Duodenal mucosa (tissue), 2 donors: Measurements from ENCODE around the gene PSMA2.

Experiments
- H3K27ac ChIP-seq: one replicate; pipeline ENCODE4 v1.7.0; 2013; ENCODE audit warnings: low read depth, low read length
- H3K27me3 ChIP-seq, 2 donors: one replicate each; pipeline ENCODE4 v1.7.0; 2013; ENCODE audit warnings: low read length in 2 of 2, control low read depth in 1 of 2; ENCODE audit not compliant: insufficient read depth in 2 of 2, control insufficient read depth in 1 of 2
- H3K36me3 ChIP-seq, 2 donors: one replicate each; pipeline ENCODE4 v1.7.0; 2013; ENCODE audit warnings: low read length in 2 of 2, control low read depth in 1 of 2; ENCODE audit not compliant: insufficient read depth in 2 of 2, control insufficient read depth in 1 of 2
- H3K4me1 ChIP-seq, 2 donors: one replicate each; pipeline ENCODE4 v1.7.0; 2013; ENCODE audit warnings: low read length in 2 of 2, control low read depth in 1 of 2; ENCODE audit not compliant: insufficient read depth in 2 of 2, control insufficient read depth in 1 of 2
- H3K4me3 ChIP-seq, 2 donors: one replicate each; pipeline ENCODE4 v1.7.0; 2013; ENCODE audit warnings: low read length in 2 of 2, low read depth in 1 of 2
- H3K9ac ChIP-seq, 2 donors: one replicate each; pipeline ENCODE4 v1.7.0; 2013; ENCODE audit warnings: low read length in 2 of 2, low read depth in 1 of 2
- H3K9me3 ChIP-seq, 2 donors: one replicate each; pipeline ENCODE4 v1.7.0; 2013; ENCODE audit warnings: low read length in 2 of 2, control low read depth in 1 of 2; ENCODE audit not compliant: control insufficient read depth in 1 of 2

PSMA2 gene

DNA sequence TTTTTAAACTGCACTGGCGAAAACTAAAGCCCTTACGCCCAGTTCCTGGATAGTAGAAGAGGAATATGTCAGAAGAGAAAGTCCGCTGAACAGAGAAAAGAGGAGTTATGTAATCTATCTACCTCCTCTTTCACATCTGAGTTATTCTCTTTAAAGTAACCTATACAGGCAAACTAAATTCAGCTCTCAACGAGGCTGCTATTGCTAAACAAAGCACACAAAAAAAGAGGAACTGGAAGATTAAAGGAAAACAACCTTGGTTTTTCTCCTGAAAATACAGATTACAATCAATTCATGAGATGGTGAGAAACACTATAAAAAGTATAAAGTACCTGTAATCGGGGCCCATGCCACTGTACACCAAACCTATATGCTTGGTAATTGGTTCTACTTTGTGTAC is 5.8 kb downstream of the PSMA2 start:
- no peaks in the 10 kb centered on the region for H3K9me3 ChIP-seq
- no peak overlapping the region for H3K9ac ChIP-seq
- no peak overlapping the region for H3K4me3 ChIP-seq
- no peak overlapping the region for H3K27ac ChIP-seq
- peaks cover 24 to 45% of the 10 kb centered on the region in 2 donors for H3K36me3 ChIP-seq
- peaks cover 23 to 31% of the 10 kb centered on the region in 2 donors for H3K4me1 ChIP-seq
- H3K27me3 ChIP-seq: no peaks in the 10 kb centered on the region

GRCh38 chr7:42925630-42926029 is 6.3 kb downstream of the PSMA2 start:
- H3K36me3 ChIP-seq: peaks cover 30 to 51% of the 10 kb centered on the region in 2 donors

GRCh38 chr7:42924223-42924838 is 7.6 kb downstream of the PSMA2 start:
- H3K36me3 ChIP-seq: peaks cover 38 to 64% of the 10 kb centered on the region in 2 donors

More at GRCh38 chr7:42925630-42926029, 6.3 kb downstream of the PSMA2 start:
- Histone ChIP-seq H3K4me1 (peaks cover 23 to 26% of the 10 kb centered on the region in 2 donors), H3K9ac (no peak overlapping the region), H3K9me3 (no peaks in the 10 kb centered on the region), H3K4me3 (no peak overlapping the region), H3K27me3 (no peaks in the 10 kb centered on the region), H3K27ac (no peak overlapping the region)

GRCh38 chr7:42922017-42922753 is 9.8 kb downstream of the PSMA2 start:
- Histone ChIP-seq H3K27ac (no peak overlapping the region), H3K27me3 (no peaks in the 10 kb centered on the region), H3K4me3 (no peak overlapping the region), H3K9ac (no peak overlapping the region), H3K4me1 (no peaks in the 10 kb centered on the region), H3K9me3 (no peaks in the 10 kb centered on the region), H3K36me3 (peaks cover 44 to 82% of the 10 kb centered on the region in 2 donors)

More at GRCh38 chr7:42924223-42924838, 7.6 kb downstream of the PSMA2 start:
- Histone ChIP-seq H3K9ac (no peak overlapping the region), H3K27me3 (no peaks in the 10 kb centered on the region), H3K4me1 (peaks cover 13% of the 10 kb centered on the region in 2 donors), H3K9me3 (no peaks in the 10 kb centered on the region), H3K4me3 (no peak overlapping the region), H3K27ac (no peak overlapping the region)

- Histone ChIP-seq H3K36me3 (peaks cover 20 to 41% of the 10 kb centered on the region in 2 donors), H3K27ac (no peak overlapping the region), H3K27me3 (no peaks in the 10 kb centered on the region), H3K4me3 (no peak overlapping the region), H3K9ac (no peak overlapping the region), H3K4me1 (peaks cover 11 to 13% of the 10 kb centered on the region in 2 donors), H3K9me3 (no peaks in the 10 kb centered on the region)
These were observed 16.6 kb downstream of the PSMA2 start for GRCh38 chr7:42915356-42915755.

- Histone ChIP-seq H3K36me3 (peaks cover 13 to 33% of the 10 kb centered on the region in 2 donors), H3K27me3 (no peaks in the 10 kb centered on the region), H3K4me3 (no peak overlapping the region), H3K9ac (no peak overlapping the region), H3K27ac (no peak overlapping the region), H3K9me3 (no peaks in the 10 kb centered on the region), H3K4me1 (peaks cover 11 to 15% of the 10 kb centered on the region in 2 donors)
These were observed 17.4 kb downstream of the PSMA2 start for GRCh38 chr7:42914421-42915045.

- no peak overlapping the region for H3K9ac ChIP-seq
- no peaks in the 10 kb centered on the region for H3K27me3 ChIP-seq
- no peak overlapping the region for H3K4me3 ChIP-seq
- H3K9me3 ChIP-seq: no peaks in the 10 kb centered on the region
- H3K27ac ChIP-seq: no peak overlapping the region
- H3K4me1 ChIP-seq: peaks cover 17 to 21% of the 10 kb centered on the region in 2 donors
- H3K36me3 ChIP-seq: peaks cover 13 to 28% of the 10 kb centered on the region in 2 donors
These were observed 18.0 kb downstream of the PSMA2 start for GRCh38 chr7:42914009-42914408.

DNA sequence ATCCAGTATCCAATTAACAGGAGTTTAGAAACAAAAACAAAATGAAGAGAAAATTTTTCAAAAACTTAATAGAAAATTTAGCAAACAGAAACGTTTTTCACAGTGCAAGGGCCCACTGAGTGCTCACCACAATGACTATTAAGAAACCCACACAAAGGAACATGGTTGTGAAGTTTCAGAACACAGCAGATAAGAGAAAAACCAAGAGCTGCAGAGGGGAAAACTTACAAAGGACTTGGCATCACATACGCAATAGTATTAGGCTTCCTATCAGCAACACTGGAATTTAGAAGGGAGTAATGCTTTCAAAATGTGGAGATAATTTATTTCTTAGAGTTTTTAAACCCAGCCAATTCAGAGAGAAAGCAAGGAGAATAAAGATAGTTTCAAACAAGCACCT is 18.4 kb downstream of the PSMA2 start:
- Histone ChIP-seq H3K9ac (no peak overlapping the region), H3K27me3 (no peaks in the 10 kb centered on the region), H3K4me1 (peaks cover 21 to 23% of the 10 kb centered on the region in 2 donors), H3K27ac (no peak overlapping the region), H3K36me3 (peaks cover 13 to 24% of the 10 kb centered on the region in 2 donors), H3K9me3 (no peaks in the 10 kb centered on the region), H3K4me3 (no peak overlapping the region)

DNA sequence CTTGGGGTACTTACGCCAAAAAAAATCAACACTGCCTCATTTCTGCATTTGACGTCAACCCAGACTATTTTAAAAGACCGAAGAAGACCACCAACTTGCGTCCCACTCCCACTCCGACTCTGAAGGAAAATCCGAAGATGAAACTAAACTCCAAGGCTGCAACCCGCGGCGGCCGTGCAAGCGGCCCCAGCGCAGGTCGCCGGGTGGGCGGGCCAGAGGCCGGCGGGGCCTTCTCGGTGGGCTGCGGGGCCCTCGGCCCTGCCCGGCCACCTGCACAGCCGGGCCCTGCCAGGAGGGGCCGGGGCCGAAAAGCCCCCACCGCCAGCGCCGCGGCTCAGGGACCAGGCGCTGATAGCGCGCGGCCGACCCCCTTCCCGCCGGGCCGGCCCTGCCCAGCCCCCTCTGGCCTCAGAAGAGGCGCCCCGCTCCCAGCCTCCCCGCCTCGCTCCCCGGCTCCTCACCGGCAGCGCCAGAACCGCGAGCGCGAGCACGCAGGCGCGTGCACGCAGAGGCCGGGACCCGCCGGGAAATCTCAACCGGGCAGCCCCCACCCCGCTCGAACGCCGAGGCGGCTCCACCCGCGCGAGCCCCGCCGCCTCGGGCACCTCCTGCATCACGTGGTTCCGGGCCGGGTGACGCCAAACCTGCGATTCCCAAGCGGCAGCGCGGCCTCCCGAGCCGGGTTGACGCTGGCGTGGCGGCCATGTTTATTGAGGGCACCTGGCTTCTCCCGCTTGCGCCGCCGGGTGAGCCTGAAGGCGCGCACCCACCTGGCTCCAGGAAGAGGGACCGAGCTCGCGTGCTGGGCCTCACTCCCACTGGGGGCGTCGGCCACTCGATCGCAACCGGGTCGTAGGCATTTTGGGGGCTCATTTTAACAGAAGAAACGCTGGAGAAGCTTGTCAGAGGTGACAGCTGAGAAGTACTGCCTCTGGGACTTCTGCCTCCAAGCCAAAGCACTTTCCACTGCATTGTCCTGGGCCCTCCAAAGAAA is 20.2 kb downstream of the PSMA2 start, which contains the start of gene C7orf25:
C7orf25 (minus strand) TSS at position 617 of the 994 bp plus-strand sequence. CDS start 1,170 bp downstream, outside the sequence.
- Histone ChIP-seq H3K27ac (peak within 1 kb of the TSS; percentile 32), H3K9me3 (no peaks in the 10 kb centered on the region), H3K4me1 (peaks cover 29 to 36% of the 10 kb centered on the region in 2 donors)

More for the DNA sequence above, 20.2 kb downstream of the PSMA2 start, which contains the start of gene C7orf25:
- Histone ChIP-seq H3K4me3 (peak within 1 kb of the TSS; percentile 73 to 84), H3K36me3 (peaks cover 3 to 9% of the 10 kb centered on the region in 2 donors), H3K9ac (peak within 1 kb of the TSS; percentile 67 to 68), H3K27me3 (no peaks in the 10 kb centered on the region)
